Vagina (tissue), 2 donors: ENCODE results near the gene ITGAV.

Experiments used
- POLR2A ChIP-seq, 2 donors: fragments of 450-650 bp; IDR thresholded peaks; one replicate each; pipeline ENCODE4 v1.6.1; 2017; ENCODE audit warnings: antibody characterized with exemption in 2 of 2, mild to moderate bottlenecking in 2 of 2, moderate library complexity in 2 of 2
- POLR2AphosphoS5 ChIP-seq, 2 donors: sonication (generic); formaldehyde crosslinking; IDR thresholded peaks; one replicate each; pipeline ENCODE4 v1.9.0; 2017; ENCODE audit warnings: antibody characterized with exemption in 2 of 2, mild to moderate bottlenecking in 2 of 2, low read depth in 1 of 2; ENCODE audit not compliant: insufficient read depth in 1 of 2
- TF ChIP-seq, protein P1 (sequence below), 3 experiments: fragments of 450-650 bp in 2 of 3; fragments of 200-600 bp in 1 of 3; sonication (generic) in 1 of 3; IDR thresholded peaks; one replicate each; pipeline ENCODE4 v1.5.1; 2017 to 2019; ENCODE audit warnings: antibody characterized with exemption in 3 of 3, mild to moderate bottlenecking in 2 of 3, moderate library complexity in 2 of 3

DNA sequence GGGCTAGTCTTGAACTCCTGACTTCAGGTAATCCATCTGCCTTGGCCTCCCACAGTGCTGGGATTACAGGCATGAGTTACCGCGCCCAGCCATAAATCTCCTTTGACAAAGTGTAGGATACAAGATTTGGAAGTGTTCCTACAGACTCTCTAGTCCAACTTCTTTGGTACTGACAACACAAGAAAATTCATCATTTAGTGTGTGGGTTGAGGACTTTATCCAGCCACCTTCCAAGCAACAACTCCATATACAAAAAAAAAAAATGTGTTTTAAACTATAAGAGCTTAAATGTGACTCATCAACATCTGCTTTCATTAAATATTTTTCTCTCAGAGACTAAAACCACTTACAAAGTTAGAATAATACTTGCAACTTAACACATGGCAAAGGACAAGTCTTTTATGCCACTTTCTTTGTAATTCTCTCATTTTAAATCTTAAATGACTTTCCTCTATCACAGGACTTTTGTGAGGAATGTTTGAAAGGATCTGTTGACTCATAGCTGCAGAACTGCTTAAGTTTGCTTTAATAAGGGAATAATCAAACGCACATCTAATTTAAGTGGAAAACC, 46.2 kb upstream of the ITGAV start:
- TF ChIP-seq, protein P1, sequence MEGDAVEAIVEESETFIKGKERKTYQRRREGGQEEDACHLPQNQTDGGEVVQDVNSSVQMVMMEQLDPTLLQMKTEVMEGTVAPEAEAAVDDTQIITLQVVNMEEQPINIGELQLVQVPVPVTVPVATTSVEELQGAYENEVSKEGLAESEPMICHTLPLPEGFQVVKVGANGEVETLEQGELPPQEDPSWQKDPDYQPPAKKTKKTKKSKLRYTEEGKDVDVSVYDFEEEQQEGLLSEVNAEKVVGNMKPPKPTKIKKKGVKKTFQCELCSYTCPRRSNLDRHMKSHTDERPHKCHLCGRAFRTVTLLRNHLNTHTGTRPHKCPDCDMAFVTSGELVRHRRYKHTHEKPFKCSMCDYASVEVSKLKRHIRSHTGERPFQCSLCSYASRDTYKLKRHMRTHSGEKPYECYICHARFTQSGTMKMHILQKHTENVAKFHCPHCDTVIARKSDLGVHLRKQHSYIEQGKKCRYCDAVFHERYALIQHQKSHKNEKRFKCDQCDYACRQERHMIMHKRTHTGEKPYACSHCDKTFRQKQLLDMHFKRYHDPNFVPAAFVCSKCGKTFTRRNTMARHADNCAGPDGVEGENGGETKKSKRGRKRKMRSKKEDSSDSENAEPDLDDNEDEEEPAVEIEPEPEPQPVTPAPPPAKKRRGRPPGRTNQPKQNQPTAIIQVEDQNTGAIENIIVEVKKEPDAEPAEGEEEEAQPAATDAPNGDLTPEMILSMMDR (IDR thresholded peaks at IDR 0.05): no peak
- TF ChIP-seq POLR2A (IDR thresholded peaks at IDR 0.05): no peak
- no peak for TF ChIP-seq POLR2AphosphoS5 (IDR thresholded peaks at IDR 0.05; ENCODE audit: insufficient read depth in 1 of 2, low read depth in 1 of 2)
